HEK293 (cell line): ENCODE results near the gene GIT1.

ENCODE experiments used
- KLF16 ChIP-seq: fragments of 450-650 bp; formaldehyde crosslinking; IDR thresholded peaks from 2 replicates; pipeline ENCODE4 v1.5.1; 2017; ENCODE audit warnings: missing biosample characterization, missing genetic modification characterization
- KLF7 ChIP-seq: fragments of 450-650 bp; formaldehyde crosslinking; IDR thresholded peaks from 2 replicates; pipeline ENCODE4 v1.5.1; 2016; ENCODE audit warnings: missing biosample characterization, missing genetic modification characterization, borderline replicate concordance
- OSR2 ChIP-seq: fragments of 450-650 bp; formaldehyde crosslinking; IDR thresholded peaks from 2 replicates; pipeline ENCODE4 v1.5.1; 2016; ENCODE audit warnings: missing biosample characterization, missing genetic modification characterization
- WT1 ChIP-seq: fragments of 450-650 bp; formaldehyde crosslinking; IDR thresholded peaks from 2 replicates; pipeline ENCODE4 v1.5.1; 2016; ENCODE audit warnings: missing biosample characterization, missing genetic modification characterization
- ZBTB48 ChIP-seq: fragments of 450-650 bp; formaldehyde crosslinking; IDR thresholded peaks from 2 replicates; pipeline ENCODE4 v1.5.1; 2016; ENCODE audit warnings: missing biosample characterization, missing genetic modification characterization
- ZIC2 ChIP-seq: fragments of 450-650 bp; formaldehyde crosslinking; IDR thresholded peaks from 2 replicates; pipeline ENCODE4 v1.5.1; 2016; ENCODE audit warnings: missing biosample characterization, missing genetic modification characterization
- ZNF121 ChIP-seq: fragments of 450-650 bp; formaldehyde crosslinking; IDR thresholded peaks from 2 replicates; pipeline ENCODE4 v1.5.1; 2016; ENCODE audit warnings: missing biosample characterization, missing genetic modification characterization
- ZNF155 ChIP-seq: fragments of 450-650 bp; formaldehyde crosslinking; IDR thresholded peaks from 2 replicates; pipeline ENCODE4 v1.5.1; 2016; ENCODE audit warnings: missing biosample characterization, missing genetic modification characterization
- ZNF266 ChIP-seq: fragments of 450-650 bp; formaldehyde crosslinking; IDR thresholded peaks from 2 replicates; pipeline ENCODE4 v1.5.1; 2016; ENCODE audit warnings: missing biosample characterization, missing genetic modification characterization, low read depth
- ZNF660 ChIP-seq: fragments of 450-650 bp; IDR thresholded peaks from 2 replicates; pipeline ENCODE4 v1.5.1; 2018; ENCODE audit warnings: missing biosample characterization, mild to moderate bottlenecking, missing genetic modification characterization
- ZNF76 ChIP-seq: fragments of 450-650 bp; formaldehyde crosslinking; IDR thresholded peaks from 2 replicates; pipeline ENCODE4; 2016; ENCODE audit warnings: low read depth, missing biosample characterization, missing genetic modification characterization, borderline replicate concordance
- TF ChIP-seq, protein P1 (sequence below): fragments of 450-650 bp; formaldehyde crosslinking; IDR thresholded peaks from 2 replicates; pipeline ENCODE4 v1.5.1; 2016; ENCODE audit warnings: missing biosample characterization, missing genetic modification characterization
- TF ChIP-seq, protein P2 (sequence below): fragments of 450-650 bp; formaldehyde crosslinking; IDR thresholded peaks from 2 replicates; pipeline ENCODE4 v1.5.1; 2016; ENCODE audit warnings: missing biosample characterization, missing genetic modification characterization
- TF ChIP-seq, protein P3 (sequence below): fragments of 450-650 bp; formaldehyde crosslinking; IDR thresholded peaks from 2 replicates; pipeline ENCODE4 v1.5.1; 2017; ENCODE audit warnings: missing biosample characterization, missing genetic modification characterization
- TF ChIP-seq, protein P4 (sequence below): fragments of 450-650 bp; formaldehyde crosslinking; IDR thresholded peaks from 2 replicates; pipeline ENCODE4 v1.5.1; 2017; ENCODE audit warnings: missing biosample characterization, mild to moderate bottlenecking, missing genetic modification characterization, moderate library complexity
- TF ChIP-seq, protein P5 (sequence below): fragments of 450-650 bp; formaldehyde crosslinking; IDR thresholded peaks from 2 replicates; pipeline ENCODE4 v1.5.1; 2016; ENCODE audit warnings: missing biosample characterization, missing genetic modification characterization, borderline replicate concordance
- TF ChIP-seq, protein P6 (sequence below): fragments of 450-650 bp; formaldehyde crosslinking; IDR thresholded peaks from 2 replicates; pipeline ENCODE4 v1.5.1; 2016; ENCODE audit warnings: missing biosample characterization, missing genetic modification characterization, borderline replicate concordance
- TF ChIP-seq, protein P7 (sequence below): fragments of 450-650 bp; formaldehyde crosslinking; IDR thresholded peaks from 2 replicates; pipeline ENCODE4 v1.5.0; 2017; ENCODE audit warnings: missing biosample characterization, missing genetic modification characterization, borderline replicate concordance

Gene GIT1

DNA sequence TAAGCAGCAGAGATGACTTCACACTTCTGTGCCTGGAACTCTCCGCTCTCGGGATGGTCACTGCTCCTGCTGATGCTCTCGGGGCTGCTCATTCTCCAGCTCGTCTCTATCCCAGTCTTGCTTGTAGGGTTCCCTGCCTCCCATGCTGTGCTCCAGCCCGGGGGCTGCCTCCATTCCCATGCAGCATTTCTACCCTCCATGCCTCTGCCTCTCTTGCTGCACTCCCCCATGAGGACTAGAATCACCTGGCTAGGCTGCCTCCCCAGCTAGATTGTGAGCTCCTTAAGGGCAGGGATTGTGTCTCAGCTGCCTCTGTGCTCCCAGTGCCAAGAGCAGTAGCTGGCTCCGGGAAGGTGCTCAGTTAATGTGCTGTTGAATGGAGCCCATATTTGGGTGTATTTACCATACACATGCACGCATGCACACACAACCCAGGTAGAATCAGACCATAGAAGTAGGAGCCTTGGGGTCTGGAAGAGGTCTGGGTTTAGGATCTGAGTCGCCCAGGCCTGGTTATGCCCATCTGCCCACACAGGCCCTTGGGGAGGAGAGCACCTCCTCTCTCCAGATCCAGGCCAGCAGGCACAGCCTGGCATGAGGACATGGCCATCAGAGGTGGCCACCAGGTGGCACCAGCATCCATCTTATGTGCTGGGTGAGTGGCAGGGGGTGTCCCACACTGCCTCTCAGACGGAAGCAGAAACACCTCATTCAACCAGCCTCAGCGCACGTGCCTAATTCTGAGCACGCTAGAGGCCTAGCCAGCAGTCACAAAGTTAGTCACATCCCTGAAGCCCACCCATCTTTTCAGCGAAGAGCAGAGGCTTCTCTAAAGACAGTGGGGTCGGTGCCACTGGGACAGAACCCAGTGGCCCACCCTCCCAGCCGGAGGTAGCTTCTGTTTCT lies 9.3 kb downstream of the GIT1 start (continued):
- TF ChIP-seq, protein P1, sequence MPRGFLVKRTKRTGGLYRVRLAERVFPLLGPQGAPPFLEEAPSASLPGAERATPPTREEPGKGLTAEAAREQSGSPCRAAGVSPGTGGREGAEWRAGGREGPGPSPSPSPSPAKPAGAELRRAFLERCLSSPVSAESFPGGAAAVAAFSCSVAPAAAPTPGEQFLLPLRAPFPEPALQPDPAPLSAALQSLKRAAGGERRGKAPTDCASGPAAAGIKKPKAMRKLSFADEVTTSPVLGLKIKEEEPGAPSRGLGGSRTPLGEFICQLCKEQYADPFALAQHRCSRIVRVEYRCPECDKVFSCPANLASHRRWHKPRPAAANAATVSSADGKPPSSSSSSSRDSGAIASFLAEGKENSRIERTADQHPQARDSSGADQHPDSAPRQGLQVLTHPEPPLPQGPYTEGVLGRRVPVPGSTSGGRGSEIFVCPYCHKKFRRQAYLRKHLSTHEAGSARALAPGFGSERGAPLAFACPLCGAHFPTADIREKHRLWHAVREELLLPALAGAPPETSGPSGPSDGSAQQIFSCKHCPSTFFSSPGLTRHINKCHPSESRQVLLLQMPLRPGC (tag by site-specific recombination): 0 out of 2 replicates have a peak, but pooled peaks have one; percentile 12
- TF ChIP-seq, protein P2, sequence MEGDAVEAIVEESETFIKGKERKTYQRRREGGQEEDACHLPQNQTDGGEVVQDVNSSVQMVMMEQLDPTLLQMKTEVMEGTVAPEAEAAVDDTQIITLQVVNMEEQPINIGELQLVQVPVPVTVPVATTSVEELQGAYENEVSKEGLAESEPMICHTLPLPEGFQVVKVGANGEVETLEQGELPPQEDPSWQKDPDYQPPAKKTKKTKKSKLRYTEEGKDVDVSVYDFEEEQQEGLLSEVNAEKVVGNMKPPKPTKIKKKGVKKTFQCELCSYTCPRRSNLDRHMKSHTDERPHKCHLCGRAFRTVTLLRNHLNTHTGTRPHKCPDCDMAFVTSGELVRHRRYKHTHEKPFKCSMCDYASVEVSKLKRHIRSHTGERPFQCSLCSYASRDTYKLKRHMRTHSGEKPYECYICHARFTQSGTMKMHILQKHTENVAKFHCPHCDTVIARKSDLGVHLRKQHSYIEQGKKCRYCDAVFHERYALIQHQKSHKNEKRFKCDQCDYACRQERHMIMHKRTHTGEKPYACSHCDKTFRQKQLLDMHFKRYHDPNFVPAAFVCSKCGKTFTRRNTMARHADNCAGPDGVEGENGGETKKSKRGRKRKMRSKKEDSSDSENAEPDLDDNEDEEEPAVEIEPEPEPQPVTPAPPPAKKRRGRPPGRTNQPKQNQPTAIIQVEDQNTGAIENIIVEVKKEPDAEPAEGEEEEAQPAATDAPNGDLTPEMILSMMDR (tag by site-specific recombination): peak; percentile 97
- TF ChIP-seq KLF7 (tag by site-specific recombination) (no peak), ZNF76 (peak; percentile 71; the same call in 1 of the 2 replicates), WT1 (tag by site-specific recombination) (0 out of 2 replicates have a peak, but pooled peaks have one; percentile 9), ZNF155 (tag by site-specific recombination) (no peak), KLF16 (tag by site-specific recombination) (peak; percentile 72; the same call in 1 of the 2 replicates), ZNF266 (tag by site-specific recombination) (no peak), ZBTB48 (tag by site-specific recombination) (0 out of 2 replicates have a peak, but pooled peaks have one; percentile 27), ZIC2 (tag by site-specific recombination) (peak; percentile 47; the same call in 1 of the 2 replicates), OSR2 (tag by site-specific recombination) (peak; percentile 65; the same call in 1 of the 2 replicates), ZNF121 (tag by site-specific recombination) (no peak), ZNF660 (tag by site-specific recombination) (peak; percentile 78)
- TF ChIP-seq, protein P3, sequence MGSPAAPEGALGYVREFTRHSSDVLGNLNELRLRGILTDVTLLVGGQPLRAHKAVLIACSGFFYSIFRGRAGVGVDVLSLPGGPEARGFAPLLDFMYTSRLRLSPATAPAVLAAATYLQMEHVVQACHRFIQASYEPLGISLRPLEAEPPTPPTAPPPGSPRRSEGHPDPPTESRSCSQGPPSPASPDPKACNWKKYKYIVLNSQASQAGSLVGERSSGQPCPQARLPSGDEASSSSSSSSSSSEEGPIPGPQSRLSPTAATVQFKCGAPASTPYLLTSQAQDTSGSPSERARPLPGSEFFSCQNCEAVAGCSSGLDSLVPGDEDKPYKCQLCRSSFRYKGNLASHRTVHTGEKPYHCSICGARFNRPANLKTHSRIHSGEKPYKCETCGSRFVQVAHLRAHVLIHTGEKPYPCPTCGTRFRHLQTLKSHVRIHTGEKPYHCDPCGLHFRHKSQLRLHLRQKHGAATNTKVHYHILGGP (tag by site-specific recombination): no peak
- TF ChIP-seq, protein P4, sequence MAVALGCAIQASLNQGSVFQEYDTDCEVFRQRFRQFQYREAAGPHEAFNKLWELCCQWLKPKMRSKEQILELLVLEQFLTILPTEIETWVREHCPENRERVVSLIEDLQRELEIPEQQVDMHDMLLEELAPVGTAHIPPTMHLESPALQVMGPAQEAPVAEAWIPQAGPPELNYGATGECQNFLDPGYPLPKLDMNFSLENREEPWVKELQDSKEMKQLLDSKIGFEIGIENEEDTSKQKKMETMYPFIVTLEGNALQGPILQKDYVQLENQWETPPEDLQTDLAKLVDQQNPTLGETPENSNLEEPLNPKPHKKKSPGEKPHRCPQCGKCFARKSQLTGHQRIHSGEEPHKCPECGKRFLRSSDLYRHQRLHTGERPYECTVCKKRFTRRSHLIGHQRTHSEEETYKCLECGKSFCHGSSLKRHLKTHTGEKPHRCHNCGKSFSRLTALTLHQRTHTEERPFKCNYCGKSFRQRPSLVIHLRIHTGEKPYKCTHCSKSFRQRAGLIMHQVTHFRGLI: no peak
- TF ChIP-seq, protein P5, sequence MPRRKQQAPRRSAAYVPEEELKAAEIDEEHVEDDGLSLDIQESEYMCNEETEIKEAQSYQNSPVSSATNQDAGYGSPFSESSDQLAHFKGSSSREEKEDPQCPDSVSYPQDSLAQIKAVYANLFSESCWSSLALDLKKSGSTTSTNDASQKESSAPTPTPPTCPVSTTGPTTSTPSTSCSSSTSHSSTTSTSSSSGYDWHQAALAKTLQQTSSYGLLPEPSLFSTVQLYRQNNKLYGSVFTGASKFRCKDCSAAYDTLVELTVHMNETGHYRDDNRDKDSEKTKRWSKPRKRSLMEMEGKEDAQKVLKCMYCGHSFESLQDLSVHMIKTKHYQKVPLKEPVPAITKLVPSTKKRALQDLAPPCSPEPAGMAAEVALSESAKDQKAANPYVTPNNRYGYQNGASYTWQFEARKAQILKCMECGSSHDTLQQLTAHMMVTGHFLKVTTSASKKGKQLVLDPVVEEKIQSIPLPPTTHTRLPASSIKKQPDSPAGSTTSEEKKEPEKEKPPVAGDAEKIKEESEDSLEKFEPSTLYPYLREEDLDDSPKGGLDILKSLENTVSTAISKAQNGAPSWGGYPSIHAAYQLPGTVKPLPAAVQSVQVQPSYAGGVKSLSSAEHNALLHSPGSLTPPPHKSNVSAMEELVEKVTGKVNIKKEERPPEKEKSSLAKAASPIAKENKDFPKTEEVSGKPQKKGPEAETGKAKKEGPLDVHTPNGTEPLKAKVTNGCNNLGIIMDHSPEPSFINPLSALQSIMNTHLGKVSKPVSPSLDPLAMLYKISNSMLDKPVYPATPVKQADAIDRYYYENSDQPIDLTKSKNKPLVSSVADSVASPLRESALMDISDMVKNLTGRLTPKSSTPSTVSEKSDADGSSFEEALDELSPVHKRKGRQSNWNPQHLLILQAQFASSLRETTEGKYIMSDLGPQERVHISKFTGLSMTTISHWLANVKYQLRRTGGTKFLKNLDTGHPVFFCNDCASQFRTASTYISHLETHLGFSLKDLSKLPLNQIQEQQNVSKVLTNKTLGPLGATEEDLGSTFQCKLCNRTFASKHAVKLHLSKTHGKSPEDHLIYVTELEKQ: 0 out of 2 replicates have a peak, but pooled peaks have one; percentile 37
- TF ChIP-seq, protein P6, sequence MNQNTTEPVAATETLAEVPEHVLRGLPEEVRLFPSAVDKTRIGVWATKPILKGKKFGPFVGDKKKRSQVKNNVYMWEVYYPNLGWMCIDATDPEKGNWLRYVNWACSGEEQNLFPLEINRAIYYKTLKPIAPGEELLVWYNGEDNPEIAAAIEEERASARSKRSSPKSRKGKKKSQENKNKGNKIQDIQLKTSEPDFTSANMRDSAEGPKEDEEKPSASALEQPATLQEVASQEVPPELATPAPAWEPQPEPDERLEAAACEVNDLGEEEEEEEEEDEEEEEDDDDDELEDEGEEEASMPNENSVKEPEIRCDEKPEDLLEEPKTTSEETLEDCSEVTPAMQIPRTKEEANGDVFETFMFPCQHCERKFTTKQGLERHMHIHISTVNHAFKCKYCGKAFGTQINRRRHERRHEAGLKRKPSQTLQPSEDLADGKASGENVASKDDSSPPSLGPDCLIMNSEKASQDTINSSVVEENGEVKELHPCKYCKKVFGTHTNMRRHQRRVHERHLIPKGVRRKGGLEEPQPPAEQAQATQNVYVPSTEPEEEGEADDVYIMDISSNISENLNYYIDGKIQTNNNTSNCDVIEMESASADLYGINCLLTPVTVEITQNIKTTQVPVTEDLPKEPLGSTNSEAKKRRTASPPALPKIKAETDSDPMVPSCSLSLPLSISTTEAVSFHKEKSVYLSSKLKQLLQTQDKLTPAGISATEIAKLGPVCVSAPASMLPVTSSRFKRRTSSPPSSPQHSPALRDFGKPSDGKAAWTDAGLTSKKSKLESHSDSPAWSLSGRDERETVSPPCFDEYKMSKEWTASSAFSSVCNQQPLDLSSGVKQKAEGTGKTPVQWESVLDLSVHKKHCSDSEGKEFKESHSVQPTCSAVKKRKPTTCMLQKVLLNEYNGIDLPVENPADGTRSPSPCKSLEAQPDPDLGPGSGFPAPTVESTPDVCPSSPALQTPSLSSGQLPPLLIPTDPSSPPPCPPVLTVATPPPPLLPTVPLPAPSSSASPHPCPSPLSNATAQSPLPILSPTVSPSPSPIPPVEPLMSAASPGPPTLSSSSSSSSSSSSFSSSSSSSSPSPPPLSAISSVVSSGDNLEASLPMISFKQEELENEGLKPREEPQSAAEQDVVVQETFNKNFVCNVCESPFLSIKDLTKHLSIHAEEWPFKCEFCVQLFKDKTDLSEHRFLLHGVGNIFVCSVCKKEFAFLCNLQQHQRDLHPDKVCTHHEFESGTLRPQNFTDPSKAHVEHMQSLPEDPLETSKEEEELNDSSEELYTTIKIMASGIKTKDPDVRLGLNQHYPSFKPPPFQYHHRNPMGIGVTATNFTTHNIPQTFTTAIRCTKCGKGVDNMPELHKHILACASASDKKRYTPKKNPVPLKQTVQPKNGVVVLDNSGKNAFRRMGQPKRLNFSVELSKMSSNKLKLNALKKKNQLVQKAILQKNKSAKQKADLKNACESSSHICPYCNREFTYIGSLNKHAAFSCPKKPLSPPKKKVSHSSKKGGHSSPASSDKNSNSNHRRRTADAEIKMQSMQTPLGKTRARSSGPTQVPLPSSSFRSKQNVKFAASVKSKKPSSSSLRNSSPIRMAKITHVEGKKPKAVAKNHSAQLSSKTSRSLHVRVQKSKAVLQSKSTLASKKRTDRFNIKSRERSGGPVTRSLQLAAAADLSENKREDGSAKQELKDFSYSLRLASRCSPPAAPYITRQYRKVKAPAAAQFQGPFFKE (tag by site-specific recombination): no peak
- TF ChIP-seq, protein P7, sequence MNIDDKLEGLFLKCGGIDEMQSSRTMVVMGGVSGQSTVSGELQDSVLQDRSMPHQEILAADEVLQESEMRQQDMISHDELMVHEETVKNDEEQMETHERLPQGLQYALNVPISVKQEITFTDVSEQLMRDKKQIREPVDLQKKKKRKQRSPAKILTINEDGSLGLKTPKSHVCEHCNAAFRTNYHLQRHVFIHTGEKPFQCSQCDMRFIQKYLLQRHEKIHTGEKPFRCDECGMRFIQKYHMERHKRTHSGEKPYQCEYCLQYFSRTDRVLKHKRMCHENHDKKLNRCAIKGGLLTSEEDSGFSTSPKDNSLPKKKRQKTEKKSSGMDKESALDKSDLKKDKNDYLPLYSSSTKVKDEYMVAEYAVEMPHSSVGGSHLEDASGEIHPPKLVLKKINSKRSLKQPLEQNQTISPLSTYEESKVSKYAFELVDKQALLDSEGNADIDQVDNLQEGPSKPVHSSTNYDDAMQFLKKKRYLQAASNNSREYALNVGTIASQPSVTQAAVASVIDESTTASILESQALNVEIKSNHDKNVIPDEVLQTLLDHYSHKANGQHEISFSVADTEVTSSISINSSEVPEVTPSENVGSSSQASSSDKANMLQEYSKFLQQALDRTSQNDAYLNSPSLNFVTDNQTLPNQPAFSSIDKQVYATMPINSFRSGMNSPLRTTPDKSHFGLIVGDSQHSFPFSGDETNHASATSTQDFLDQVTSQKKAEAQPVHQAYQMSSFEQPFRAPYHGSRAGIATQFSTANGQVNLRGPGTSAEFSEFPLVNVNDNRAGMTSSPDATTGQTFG (tag by site-specific recombination): no peak
